NB4 (cell line): ENCODE data around the gene RBMS3.

Experiments
- CTCF ChIP-seq: IDR thresholded peaks from one replicate; pipeline ENCODE4 v1.5.1; 2012; ENCODE audit warnings: low read depth, low read length
- MYC ChIP-seq: IDR thresholded peaks from 2 replicates; pipeline ENCODE4 v1.6.1; 2011; ENCODE audit warnings: low read depth, low read length
- TF ChIP-seq, protein P1 (sequence below): IDR thresholded peaks from 2 replicates; pipeline ENCODE4 v1.6.1; 2011; ENCODE audit warnings: low read depth, low read length

GRCh38 chr3:29263476-29263875 is 17.4 kb upstream of the RBMS3 start:
- TF ChIP-seq, protein P1, sequence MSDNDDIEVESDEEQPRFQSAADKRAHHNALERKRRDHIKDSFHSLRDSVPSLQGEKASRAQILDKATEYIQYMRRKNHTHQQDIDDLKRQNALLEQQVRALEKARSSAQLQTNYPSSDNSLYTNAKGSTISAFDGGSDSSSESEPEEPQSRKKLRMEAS, result no peak
- TF ChIP-seq CTCF (no peak), MYC (no peak)
